HG03575 (cell line): ENCODE measurements around the gene STAG1.
"Not testable (repeated sequence)": the region's sequence is repeated elsewhere in the genome, so short reads cannot be mapped to it uniquely, and the experiment has no call there.

Experiments
- ATAC-seq: cut with Tn5 transposase; IDR thresholded peaks from one replicate; pipeline ENCODE4 v1.9.1; 2021; ENCODE audit not compliant: unreplicated experiment, insufficient number of reproducible peaks, low FRiP score; ENCODE audit errors: extremely low read depth

The STAG1 gene

GRCh38 chr3:136750209-136750896 lies 1.8 kb downstream of the STAG1 start:
- no peak for ATAC-seq

- ATAC-seq, result not testable (repeated sequence)
These were observed 2.6 kb downstream of the STAG1 start for GRCh38 chr3:136749602-136750001.

- ATAC-seq, result no peak
These were observed 3.1 kb downstream of the STAG1 start for GRCh38 chr3:136749091-136749490.

GRCh38 chr3:136745916-136746315 lies 6.3 kb downstream of the STAG1 start:
- no peak for ATAC-seq

- ATAC-seq, result no peak
These were observed 11.1 kb downstream of the STAG1 start for GRCh38 chr3:136741063-136741462.

- ATAC-seq, result no peak
These were observed 11.7 kb downstream of the STAG1 start for GRCh38 chr3:136740351-136740958.

- not testable (repeated sequence) for ATAC-seq
These were observed 15.2 kb downstream of the STAG1 start for GRCh38 chr3:136736950-136737349.

GRCh38 chr3:136735103-136735502 lies 17.1 kb downstream of the STAG1 start:
- no peak for ATAC-seq

- ATAC-seq, result no peak
These were observed 17.7 kb downstream of the STAG1 start for GRCh38 chr3:136734382-136735070.

- ATAC-seq, result no peak
These were observed 18.8 kb downstream of the STAG1 start for GRCh38 chr3:136733317-136733833.

- ATAC-seq, result no peak
These were observed 20.8 kb downstream of the STAG1 start for GRCh38 chr3:136731274-136731884.

- ATAC-seq, result no peak
These were observed 21.4 kb downstream of the STAG1 start for GRCh38 chr3:136730595-136731273.

GRCh38 chr3:136728918-136729317 lies 23.3 kb downstream of the STAG1 start:
- ATAC-seq, result no peak

- ATAC-seq, result peak; percentile 45
These were observed 23.7 kb downstream of the STAG1 start for GRCh38 chr3:136728473-136728872.

GRCh38 chr3:136725468-136725867 lies 26.7 kb downstream of the STAG1 start:
- no peak for ATAC-seq

GRCh38 chr3:136722916-136723315 lies 29.3 kb downstream of the STAG1 start:
- ATAC-seq, result not testable (repeated sequence)

- not testable (repeated sequence) for ATAC-seq
These were observed 29.8 kb downstream of the STAG1 start for GRCh38 chr3:136722399-136722798.

- no peak for ATAC-seq
These were observed 32.1 kb downstream of the STAG1 start for GRCh38 chr3:136720091-136720490.

GRCh38 chr3:136716629-136717028 lies 35.5 kb downstream of the STAG1 start:
- no peak for ATAC-seq
